GM18505 (cell line): ENCODE results near the gene MECP2.
"Not testable (repeated sequence)": the region's sequence is repeated elsewhere in the genome, so short reads cannot be mapped to it uniquely, and the experiment has no call there.

Experiments used
- ATAC-seq: cut with Tn5 transposase; IDR thresholded peaks from one replicate; pipeline ENCODE4 v1.9.1; 2021; ENCODE audit not compliant: unreplicated experiment
- POLR2A ChIP-seq: IDR thresholded peaks from 4 replicates; pipeline ENCODE4 v1.6.1; 2011; ENCODE audit warnings: borderline replicate concordance; ENCODE audit not compliant: insufficient read depth, insufficient read length; ENCODE audit errors: extremely low read depth

The MECP2 gene

GRCh38 chrX:154097589-154098541 lies at the start of gene MECP2:
Gene MECP2, minus strand, starts transcription at chrX:154097717.
- ATAC-seq: peak; percentile 72
- TF ChIP-seq POLR2A: peak; percentile 33

- not testable (repeated sequence) for ATAC-seq
These were observed 46.5 kb upstream of the MECP2 start, which contains the start of gene OPN1LW for GRCh38 chrX:154144010-154144409. Gene OPN1LW, plus strand, starts transcription at chrX:154144243. Its CDS starts 41 bp downstream, at chrX:154144284.

- TF ChIP-seq POLR2A: no peak
- ATAC-seq: no peak
These were observed 45.6 kb upstream of the MECP2 start for GRCh38 chrX:154142950-154143745.

- no peak for ATAC-seq
- TF ChIP-seq POLR2A: no peak
These were observed 44.9 kb upstream of the MECP2 start for GRCh38 chrX:154142386-154142785.

- no peak for TF ChIP-seq POLR2A
- ATAC-seq: no peak
These were observed 43.2 kb upstream of the MECP2 start for GRCh38 chrX:154140742-154141141.

- no peak for ATAC-seq
- TF ChIP-seq POLR2A: no peak
These were observed 42.7 kb upstream of the MECP2 start for GRCh38 chrX:154140206-154140605.

GRCh38 chrX:154138857-154139256 lies 41.3 kb upstream of the MECP2 start:
- no peak for ATAC-seq
- TF ChIP-seq POLR2A: no peak

GRCh38 chrX:154136627-154137161 lies 39.2 kb upstream of the MECP2 start:
- no peak for TF ChIP-seq POLR2A
- ATAC-seq: no peak

- no peak for ATAC-seq
- TF ChIP-seq POLR2A: no peak
These were observed 38.1 kb upstream of the MECP2 start for GRCh38 chrX:154135458-154136229.

- no peak for TF ChIP-seq POLR2A
- no peak for ATAC-seq
These were observed 34.8 kb upstream of the MECP2 start for GRCh38 chrX:154132366-154132765.

- TF ChIP-seq POLR2A: no peak
- no peak for ATAC-seq
These were observed 34.4 kb upstream of the MECP2 start for GRCh38 chrX:154131955-154132354.

- no peak for TF ChIP-seq POLR2A
- ATAC-seq: no peak
These were observed 28.6 kb upstream of the MECP2 start for GRCh38 chrX:154126101-154126500.
